Heart right ventricle (tissue), 16 donors: Measurements from ENCODE around the gene KREMEN1. TPM values are rescaled to one million over a fixed set of nuclear protein-coding genes. Genes with fewer than 3 reads are reported as not detected.

Experiments used
- ATAC-seq, 8 donors: fragments of 200-7000 bp; cut with Tn5 transposase; one replicate each; pipeline ENCODE4 v1.9.1; 2020; ENCODE audit warnings: mild to moderate bottlenecking in 8 of 8, moderate library complexity in 8 of 8, moderate number of reproducible peaks in 1 of 8
- DNase-seq, 2 donors: peaks; one replicate each; pipeline ENCODE4 v3.0.0-alpha.2; 2020
- H3K27ac ChIP-seq, 10 donors: fragments of 200-600 bp; sonication (generic) in 2 of 10; one replicate each; pipeline versions ENCODE4 v1.5.0 to v1.8.0; 2020 to 2022; ENCODE audit warnings: mild to moderate bottlenecking in 3 of 10
- H3K27me3 ChIP-seq, 7 donors: fragments of 200-600 bp; one replicate each; pipeline ENCODE4 v1.8.0; 2021 to 2022; ENCODE audit warnings: mild to moderate bottlenecking in 2 of 7
- H3K36me3 ChIP-seq, 9 donors: fragments of 200-600 bp; sonication (generic) in 1 of 9; one replicate each; pipeline versions ENCODE4 v1.5.0 to v1.8.0; 2020 to 2022; ENCODE audit warnings: mild to moderate bottlenecking in 2 of 9
- H3K4me1 ChIP-seq, 9 donors: fragments of 200-600 bp; sonication (generic) in 1 of 9; one replicate each; pipeline versions ENCODE4 v1.5.0 to v1.8.0; 2020 to 2022; ENCODE audit warnings: mild to moderate bottlenecking in 4 of 9
- H3K4me3 ChIP-seq, 10 donors: fragments of 200-600 bp; sonication (generic) in 2 of 10; one replicate each; pipeline versions ENCODE4 v1.5.0 to v1.8.0; 2020 to 2022; ENCODE audit warnings: mild to moderate bottlenecking in 7 of 10, moderate library complexity in 2 of 10
- H3K9me3 ChIP-seq, 11 donors: fragments of 200-600 bp in 10 of 11; sonication (generic) in 2 of 11; one replicate each; pipeline versions ENCODE4 v1.5.0 to v1.8.0; 2013 to 2022; ENCODE audit warnings: mild to moderate bottlenecking in 2 of 11, control low read depth in 1 of 11, moderate library complexity in 1 of 11
- CTCF ChIP-seq, 9 donors: fragments of 200-600 bp; sonication (generic) in 2 of 9; IDR thresholded peaks; one replicate each; pipeline versions ENCODE4 v1.5.0 to v1.8.0; 2021 to 2022; ENCODE audit warnings: antibody characterized with exemption in 9 of 9, mild to moderate bottlenecking in 5 of 9, moderate library complexity in 1 of 9
- WGBS, 2 donors: extraction: QIAGEN DNeasy Blood & Tissue Kit; methylation state at CpG; one replicate each; pipeline ENCODE4 v1.1.7; 2013; ENCODE audit warnings: inconsistent platforms in 1 of 2; 5-methylcytosine and 5-hydroxymethylcytosine counted together
- intact Hi-C, 10 donors: fragments of 100-400 bp; cut with DNase I; formaldehyde crosslinking; loops; one replicate each; pipeline versions ENCODE4 v1.11.1 to v1.14.2; 2022
- polyA plus RNA-seq, 2 donors: library from polyadenylated mRNA; stranded (reverse); fragments of 200-250 nt; gene quantifications; one replicate each; pipeline ENCODE4 v1.2.3, GENCODE V29; 2013
- total RNA-seq, 10 donors: library from RNA; stranded (reverse); fragmentation: NEBNext Ultra II Directional in 3 of 10; extraction: Animal tissue kit (Norgen Biotek cat#: 25700) in 3 of 10; gene quantifications; one replicate each; pipeline versions ENCODE4 v1.2.1 to v1.2.4, GENCODE V29; 2021 to 2023
- donor health status: Arrhythmogenic right ventricular cardiomyopathy.
- donor health status: ischemic (EF 13 %, LVEDD 7.1; RV severe dilation, severe dysfunction).
- donor health status: healthy with polysubstance abuse.
- donor health status: DM: no; HTN: yes; CAD: no.
- donor health status: DM: no; HTN: no; CAD: no.
- donor health status: ischemic (EF 25% LVEDD 6.9; RV normal size, moderate dysfunction).
- donor health status: ischemic (EF 25% LVEDD 5.7; RV mildly dilated, moderate dysfunction).
- donor health status: healthy.
- donor health status: DM: yes; HTN: yes; CAD: no.
- donor health status: Ischemic cardiomyopathy.
- donor health status: ischemic (EF 35%, LVEDD 5.7; RV mildly dilated, moderate dysfunction).
- donor health status: nonischemic (EF 11% LVEDD 7.7; RV severe dilation, severe dysfunction).
- donor health status: DM: yes; HTN: yes; CAD: no.
- donor health status: PGD.
- donor health status: ischemic (EF 29% LVEDD 5.4; RV normal size, mild dysfunction).
- donor health status: nonischemic (EF 23%, LVEDD 6.1; RV moderate dilation, normal function).

Gene KREMEN1
- total and polyA plus RNA-seq, 12 donors, result 7.4 to 46.3 (median 36.5) TPM

- H3K27me3 ChIP-seq, result no peaks in the 10 kb centered on the region
- intact Hi-C loops, result loop anchor here in 1 of 10 donors (10.0 kb wide), 1 partner anchor 199 kb away; no protein-coding TSS in a partner anchor
- no peak overlapping the region for H3K27ac ChIP-seq
- H3K4me1 ChIP-seq, result no peaks in the 10 kb centered on the region
- TF ChIP-seq CTCF (IDR thresholded peaks at IDR 0.05), result no peak
- ATAC-seq, result no peak
- no peak overlapping the region for H3K4me3 ChIP-seq
- peaks cover 0 to 9% (median 0%) of the 10 kb centered on the region in 9 donors for H3K36me3 ChIP-seq
- H3K9me3 ChIP-seq, result no peaks in the 10 kb centered on the region
- 56 to 60% methylated on average over 14 of the region's 14 CpGs for WGBS, 2 donors
- DNase-seq, result no peak
Observed at GRCh38 chr22:29055192-29055830, 17.5 kb upstream of the KREMEN1 start.

- Histone ChIP-seq H3K4me3 (no peak overlapping the region), H3K27me3 (no peaks in the 10 kb centered on the region), H3K9me3 (no peaks in the 10 kb centered on the region), H3K27ac (no peak overlapping the region), H3K4me1 (no peaks in the 10 kb centered on the region), H3K36me3 (no peaks in the 10 kb centered on the region)
- ATAC-seq (no peak), DNase-seq (no peak)
- intact Hi-C loops, result loop anchor here in 1 of 10 donors (10.0 kb wide), 1 partner anchor 198 kb away; no protein-coding TSS in a partner anchor
- WGBS, 2 donors, result 96 to 97% methylated on average over 3 of the region's 3 CpGs
- TF ChIP-seq CTCF (IDR thresholded peaks at IDR 0.05), result no peak
Observed at GRCh38 chr22:29056472-29056871, 16.4 kb upstream of the KREMEN1 start.

GRCh38 chr22:29060251-29060869 lies 12.5 kb upstream of the KREMEN1 start:
- H3K9me3 ChIP-seq, result no peaks in the 10 kb centered on the region
- H3K4me3 ChIP-seq, result no peak overlapping the region
- WGBS, 2 donors, result 87 to 89% methylated on average over 12 of the region's 12 CpGs
- DNase-seq (no peak), ATAC-seq (no peak)
- H3K27ac ChIP-seq, result no peak overlapping the region
- no peaks in the 10 kb centered on the region for H3K36me3 ChIP-seq
- no peak for TF ChIP-seq CTCF (IDR thresholded peaks at IDR 0.05)
- no peaks in the 10 kb centered on the region for H3K4me1 ChIP-seq
- peaks cover 0 to 11% (median 0%) of the 10 kb centered on the region in 7 donors for H3K27me3 ChIP-seq
- intact Hi-C loops, result loop anchor here in 1 of 10 donors (10.0 kb wide), 1 partner anchor 94 kb away; no protein-coding TSS in a partner anchor

GRCh38 chr22:29060931-29061330 lies 11.9 kb upstream of the KREMEN1 start:
- Histone ChIP-seq H3K27ac (no peak overlapping the region), H3K27me3 (peaks cover 0 to 11% (median 0%) of the 10 kb centered on the region in 7 donors), H3K4me3 (no peak overlapping the region), H3K4me1 (no peaks in the 10 kb centered on the region), H3K9me3 (no peaks in the 10 kb centered on the region), H3K36me3 (no peaks in the 10 kb centered on the region)
- no peak for DNase-seq
- ATAC-seq, result no peak
- intact Hi-C loops, result loop anchor here in 1 of 10 donors (10.0 kb wide), 1 partner anchor 94 kb away; no protein-coding TSS in a partner anchor
- 48 to 65% methylated on average over 7 of the region's 7 CpGs for WGBS, 2 donors
- TF ChIP-seq CTCF (IDR thresholded peaks at IDR 0.05), result no peak
